CD14-positive monocyte (primary cell): ENCODE measurements around the gene ATXN2. TPM values are rescaled to one million over a fixed set of nuclear protein-coding genes. Genes with fewer than 3 reads are reported as not detected.

Source experiments
- DNase-seq, 3 donors: peaks; one replicate each; pipeline ENCODE4 v3.0.0-alpha.2; 2011 to 2022
- H2AFZ ChIP-seq: 2 replicates; pipeline ENCODE4 v1.6.0; 2012; ENCODE audit warnings: mild to moderate bottlenecking, low read depth, low read length, inconsistent platforms; ENCODE audit not compliant: insufficient read depth, poor library complexity, severe bottlenecking
- H3K27ac ChIP-seq, 2 donors: 1 replicate in 1 of 2; 2 replicates in 1 of 2; pipeline ENCODE4 v1.5.1; 2012 to 2013; ENCODE audit warnings: low read length in 2 of 2, control low read depth in 1 of 2, inconsistent platforms in 1 of 2, low read depth in 1 of 2, mild to moderate bottlenecking in 1 of 2
- H3K27me3 ChIP-seq, 2 donors: one replicate each; pipeline versions ENCODE4 v1.6.0 to v1.6.1; 2011 to 2013; ENCODE audit warnings: low read length in 2 of 2; ENCODE audit not compliant: control insufficient read depth in 2 of 2, insufficient read depth in 2 of 2
- H3K36me3 ChIP-seq, 2 donors: replicated peaks in 1 of 2; 1 replicate in 1 of 2; 2 replicates in 1 of 2; pipeline versions ENCODE4 v1.5.1 to v1.6.1; 2012 to 2013; ENCODE audit warnings: low read length in 2 of 2, control low read depth in 1 of 2, inconsistent platforms in 1 of 2, mild to moderate bottlenecking in 1 of 2; ENCODE audit not compliant: insufficient read depth in 2 of 2, control insufficient read depth in 1 of 2
- H3K4me1 ChIP-seq, 2 donors: 1 replicate in 1 of 2; 2 replicates in 1 of 2; pipeline versions ENCODE4 v1.5.1 to v1.6.1; 2012 to 2013; ENCODE audit warnings: low read length in 2 of 2, control low read depth in 1 of 2, inconsistent platforms in 1 of 2, mild to moderate bottlenecking in 1 of 2, moderate library complexity in 1 of 2; ENCODE audit not compliant: insufficient read depth in 2 of 2, control insufficient read depth in 1 of 2
- H3K4me2 ChIP-seq: replicated peaks from 2 replicates; pipeline ENCODE3; 2012; ENCODE audit warnings: low read length, moderate library complexity, mild to moderate bottlenecking; ENCODE audit not compliant: poor library complexity, severe bottlenecking; ENCODE audit errors: extremely low read depth
- H3K4me3 ChIP-seq, 3 experiments: fragments of 200-600 bp in 1 of 3; sonication (generic) in 1 of 3; replicated peaks in 1 of 3; 1 replicate in 2 of 3; 2 replicates in 1 of 3; pipeline ENCODE4 v1.5.1; 2011 to 2013; ENCODE audit warnings: low read length in 3 of 3, mild to moderate bottlenecking in 3 of 3, control low read depth in 2 of 3, low read depth in 2 of 3, inconsistent platforms in 1 of 3, moderate library complexity in 1 of 3
- H3K79me2 ChIP-seq: 2 replicates; pipeline ENCODE4 v1.6.0; 2012; ENCODE audit warnings: mild to moderate bottlenecking, control low read depth, inconsistent platforms, low read length, moderate library complexity; ENCODE audit not compliant: insufficient read depth
- H3K9ac ChIP-seq: 2 replicates; pipeline ENCODE4 v1.6.0; 2017; ENCODE audit warnings: low read length, mild to moderate bottlenecking; ENCODE audit not compliant: insufficient read depth, poor library complexity, severe bottlenecking
- H3K9me3 ChIP-seq, 2 donors: replicated peaks in 1 of 2; 1 replicate in 1 of 2; 2 replicates in 1 of 2; pipeline versions ENCODE4 v1.5.1 to v1.6.1; 2012 to 2013; ENCODE audit warnings: low read length in 2 of 2, control low read depth in 1 of 2; ENCODE audit not compliant: control insufficient read depth in 1 of 2, insufficient read depth in 1 of 2
- H4K20me1 ChIP-seq: 2 replicates; pipeline ENCODE4 v1.6.0; 2012; ENCODE audit warnings: mild to moderate bottlenecking, low read length, control low read depth, moderate library complexity; ENCODE audit not compliant: insufficient read depth
- H3K27ac Mint-ChIP-seq, 7 donors: one replicate each; pipeline ENCODE4 v1.8.0; 2020; ENCODE audit warnings: mild to moderate bottlenecking in 7 of 7, mixed read lengths in 7 of 7, moderate library complexity in 6 of 7, inconsistent platforms in 2 of 7
- H3K27me3 Mint-ChIP-seq, 3 donors: one replicate each; pipeline ENCODE4 v1.8.0; 2021 to 2022; ENCODE audit warnings: low read depth in 3 of 3, mild to moderate bottlenecking in 3 of 3, mixed read lengths in 3 of 3, moderate library complexity in 3 of 3, inconsistent platforms in 1 of 3
- H3K36me3 Mint-ChIP-seq, 2 donors: one replicate each; pipeline ENCODE4 v1.8.0; 2020; ENCODE audit warnings: mixed read lengths in 2 of 2, inconsistent platforms in 1 of 2, mild to moderate bottlenecking in 1 of 2
- H3K4me1 Mint-ChIP-seq: one replicate; pipeline ENCODE4 v1.8.0; 2020; ENCODE audit warnings: mild to moderate bottlenecking, mixed read lengths
- H3K4me3 Mint-ChIP-seq, 2 donors: one replicate each; pipeline ENCODE4 v1.8.0; 2020; ENCODE audit warnings: mild to moderate bottlenecking in 2 of 2, mixed read lengths in 2 of 2, moderate library complexity in 1 of 2
- H3K9me3 Mint-ChIP-seq, 7 donors: one replicate each; pipeline ENCODE4 v1.8.0; 2020 to 2022; ENCODE audit warnings: mixed read lengths in 7 of 7, mild to moderate bottlenecking in 6 of 7, moderate library complexity in 6 of 7, inconsistent platforms in 2 of 7
- WGBS: methylation state at CpG from one replicate; pipeline ENCODE4 v1.1.5; 2013; ENCODE audit warnings: missing lambda C conversion rate; ENCODE audit not compliant: insufficient coverage; 5-methylcytosine and 5-hydroxymethylcytosine counted together
- intact Hi-C, 2 donors: fragments of 100-400 bp; cut with micrococcal nuclease; formaldehyde crosslinking; loops; one replicate each; pipeline versions ENCODE4 v1.15.0 to v1.15.1; 2023
- polyA plus RNA-seq, 3 donors: library from polyadenylated mRNA; depleted of rRNA in 1 of 3; unstranded in 2 of 3; stranded (reverse) in 1 of 3; fragments of 300-500 nt in 2 of 3; fragments of >200 nt in 1 of 3; fragmentation: Illumina TruSeq in 2 of 3; gene quantifications; 1 replicate in 2 of 3; 2 replicates in 1 of 3; pipeline ENCODE4 v1.2.3, GENCODE V29; 2012 to 2021
- TF ChIP-seq, protein P1 (sequence below): fragments of 200-600 bp; IDR thresholded peaks from one replicate; pipeline ENCODE4 v1.8.0; 2022; ENCODE audit warnings: antibody characterized with exemption, mild to moderate bottlenecking

Gene ATXN2
- polyA plus RNA-seq, 3 donors: 4.3 to 28.8 (median 11.9) TPM

DNA sequence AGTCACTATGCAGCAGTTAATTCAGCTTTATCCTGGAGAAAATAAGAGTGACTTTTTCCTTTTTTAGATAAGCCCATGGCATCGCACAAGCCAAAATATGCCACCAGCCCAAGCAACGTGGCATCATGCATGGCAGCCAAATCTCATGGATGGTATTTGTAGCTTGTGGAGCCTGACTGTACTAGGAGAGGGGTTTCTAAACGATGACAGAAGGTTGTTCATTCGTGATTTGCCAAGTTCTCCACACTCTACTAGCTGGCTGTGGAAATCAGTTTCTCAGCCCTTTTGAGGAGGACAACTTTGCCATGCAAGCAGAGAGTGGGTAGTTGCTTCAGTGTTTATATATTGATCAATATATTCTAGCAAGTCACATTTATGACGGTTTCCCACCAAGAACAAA lies 41.4 kb upstream of the ATXN2 start:
- no peaks in the 10 kb centered on the region for H3K79me2 ChIP-seq
- no peaks in the 10 kb centered on the region for H3K4me1 ChIP-seq
- WGBS: no CpG with 5 or more reads among the region's 5 CpGs
- no peak overlapping the region for H2AFZ ChIP-seq
- Mint-ChIP-seq H3K9me3 (no peaks in the 10 kb centered on the region), H3K27me3 (no peaks in the 10 kb centered on the region), H3K4me3 (no peak overlapping the region), H3K4me1 (peaks cover 6% of the 10 kb centered on the region), H3K36me3 (peaks cover 46 to 66% of the 10 kb centered on the region in 2 donors), H3K27ac (no peak overlapping the region)
- H4K20me1 ChIP-seq: peaks cover 7% of the 10 kb centered on the region
- H3K27me3 ChIP-seq: no peaks in the 10 kb centered on the region
- H3K4me2 ChIP-seq: no peak overlapping the region
- TF ChIP-seq, protein P1, sequence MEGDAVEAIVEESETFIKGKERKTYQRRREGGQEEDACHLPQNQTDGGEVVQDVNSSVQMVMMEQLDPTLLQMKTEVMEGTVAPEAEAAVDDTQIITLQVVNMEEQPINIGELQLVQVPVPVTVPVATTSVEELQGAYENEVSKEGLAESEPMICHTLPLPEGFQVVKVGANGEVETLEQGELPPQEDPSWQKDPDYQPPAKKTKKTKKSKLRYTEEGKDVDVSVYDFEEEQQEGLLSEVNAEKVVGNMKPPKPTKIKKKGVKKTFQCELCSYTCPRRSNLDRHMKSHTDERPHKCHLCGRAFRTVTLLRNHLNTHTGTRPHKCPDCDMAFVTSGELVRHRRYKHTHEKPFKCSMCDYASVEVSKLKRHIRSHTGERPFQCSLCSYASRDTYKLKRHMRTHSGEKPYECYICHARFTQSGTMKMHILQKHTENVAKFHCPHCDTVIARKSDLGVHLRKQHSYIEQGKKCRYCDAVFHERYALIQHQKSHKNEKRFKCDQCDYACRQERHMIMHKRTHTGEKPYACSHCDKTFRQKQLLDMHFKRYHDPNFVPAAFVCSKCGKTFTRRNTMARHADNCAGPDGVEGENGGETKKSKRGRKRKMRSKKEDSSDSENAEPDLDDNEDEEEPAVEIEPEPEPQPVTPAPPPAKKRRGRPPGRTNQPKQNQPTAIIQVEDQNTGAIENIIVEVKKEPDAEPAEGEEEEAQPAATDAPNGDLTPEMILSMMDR: no peak
- no peaks in the 10 kb centered on the region for H3K9me3 ChIP-seq
- peaks cover 37 to 60% of the 10 kb centered on the region in 2 donors for H3K36me3 ChIP-seq
- DNase-seq: no peak
- no peak overlapping the region for H3K27ac ChIP-seq
- no peak overlapping the region for H3K9ac ChIP-seq
- intact Hi-C loops: no loop called here
- no peak overlapping the region for H3K4me3 ChIP-seq

DNA sequence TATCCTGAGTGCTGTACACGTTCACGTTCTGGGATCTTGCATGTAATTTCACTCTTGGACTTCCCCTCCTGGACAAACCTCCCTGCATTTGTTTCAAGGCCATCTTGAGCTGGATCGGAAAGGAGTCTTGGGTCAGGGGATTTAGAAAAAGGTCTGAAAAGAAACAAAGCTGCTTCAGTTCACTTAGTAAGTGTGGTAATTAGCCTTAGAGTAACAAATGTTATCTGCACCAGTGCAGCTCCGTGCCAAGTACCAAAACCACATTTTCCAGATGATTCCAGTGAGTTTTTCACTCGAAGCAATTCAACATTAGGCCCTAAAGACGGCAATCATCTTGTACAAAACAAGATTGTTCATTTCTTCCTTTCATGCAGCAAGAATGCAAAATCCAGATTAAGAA lies 39.4 kb upstream of the ATXN2 start:
- no peak overlapping the region for H3K27ac ChIP-seq
- H3K9ac ChIP-seq: no peak overlapping the region
- H3K27me3 ChIP-seq: no peaks in the 10 kb centered on the region
- Mint-ChIP-seq H3K27ac (no peak overlapping the region), H3K9me3 (no peaks in the 10 kb centered on the region), H3K4me3 (no peak overlapping the region), H3K4me1 (peaks cover 7% of the 10 kb centered on the region), H3K27me3 (peaks cover 0 to 4% (median 2%) of the 10 kb centered on the region in 3 donors), H3K36me3 (peaks cover 29 to 47% of the 10 kb centered on the region in 2 donors)
- WGBS: 90% methylated on average over 2 of the region's 6 CpGs
- no peaks in the 10 kb centered on the region for H3K4me1 ChIP-seq
- intact Hi-C loops: no loop called here
- peaks cover 18 to 41% of the 10 kb centered on the region in 2 donors for H3K36me3 ChIP-seq
- TF ChIP-seq, protein P1: no peak
- no peaks in the 10 kb centered on the region for H3K9me3 ChIP-seq
- no peak overlapping the region for H2AFZ ChIP-seq
- no peaks in the 10 kb centered on the region for H3K79me2 ChIP-seq
- H3K4me2 ChIP-seq: no peak overlapping the region
- peaks cover 3% of the 10 kb centered on the region for H4K20me1 ChIP-seq
- H3K4me3 ChIP-seq: no peak overlapping the region
- no peak for DNase-seq
